Transverse colon (tissue), 4 donors: Measurements from ENCODE around the gene SGMS2. TPM values are rescaled to one million over a fixed set of nuclear protein-coding genes. Genes with fewer than 3 reads are reported as not detected.

Experiments used
- DNase-seq: peaks from one replicate; pipeline ENCODE4 v3.0.0-alpha.2; 2019
- H3K27ac ChIP-seq, 4 donors: fragments of 200-600 bp; sonication (generic); 2 replicates each; pipeline ENCODE4 v1.5.1; 2016 to 2018; ENCODE audit warnings: inconsistent platforms in 4 of 4
- H3K27me3 ChIP-seq: fragments of 200-600 bp; sonication (generic); 2 replicates; pipeline ENCODE4 v1.5.1; 2017; ENCODE audit warnings: inconsistent platforms
- H3K36me3 ChIP-seq, 4 donors: fragments of 200-600 bp; sonication (generic); 2 replicates each; pipeline ENCODE4 v1.5.1; 2017 to 2019; ENCODE audit warnings: inconsistent platforms in 4 of 4
- H3K4me1 ChIP-seq, 4 donors: fragments of 200-600 bp; sonication (generic); 2 replicates each; pipeline ENCODE4 v1.5.1; 2017 to 2020; ENCODE audit warnings: inconsistent platforms in 4 of 4
- H3K4me3 ChIP-seq, 4 donors: fragments of 200-600 bp; sonication (generic); 1 replicate in 1 of 4; 2 replicates in 3 of 4; pipeline versions ENCODE4 v1.5.1 to v1.6.1; 2017 to 2019; ENCODE audit warnings: inconsistent platforms in 4 of 4
- H3K9me3 ChIP-seq, 2 donors: fragments of 200-600 bp; sonication (generic); 2 replicates each; pipeline ENCODE4 v1.5.1; 2017 to 2019; ENCODE audit warnings: inconsistent platforms in 2 of 2
- EP300 ChIP-seq: sonication (generic); formaldehyde crosslinking; IDR thresholded peaks from one replicate; pipeline ENCODE4 v1.6.1; 2017; ENCODE audit warnings: antibody characterized with exemption, low read depth
- POLR2A ChIP-seq: fragments of 450-650 bp; IDR thresholded peaks from one replicate; pipeline ENCODE4 v1.6.1; 2016; ENCODE audit warnings: antibody characterized with exemption, mild to moderate bottlenecking, moderate library complexity
- POLR2AphosphoS5 ChIP-seq, 3 donors: sonication (generic); formaldehyde crosslinking; IDR thresholded peaks; one replicate each; pipeline ENCODE4 v1.6.1; 2016; ENCODE audit warnings: antibody characterized with exemption in 3 of 3
- WGBS, 2 donors: methylation state at CpG; one replicate each; pipeline ENCODE4 v1.1.5; 2018; ENCODE audit warnings: low coverage in 1 of 2; 5-methylcytosine and 5-hydroxymethylcytosine counted together
- in situ Hi-C, 4 donors: fragments of 200-750 bp; cut with MboI; loops; one replicate each; pipeline versions ENCODE4 v1.15.0 to v1.15.1; 2017; ENCODE audit warnings: low sequenced_read_pairs in 3 of 4, low pct_ligation_motif_present in 1 of 4, low pct_unique_long_range_greater_than_20kb in 1 of 4
- intact Hi-C: fragments of 100-400 bp; cut with DNase I; formaldehyde crosslinking; loops from one replicate; pipeline ENCODE4 v1.15.1; 2023; ENCODE audit warnings: low total_unique reads
- total RNA-seq, 4 donors: library from RNA; depleted of rRNA; stranded (reverse); fragments of >200 nt; gene quantifications; one replicate each; pipeline ENCODE4 v1.1.0, GENCODE V29; 2016
- TF ChIP-seq, protein P1 (sequence below), 5 experiments: fragments of 200-600 bp in 3 of 5; fragments of 450-650 bp in 2 of 5; sonication (generic) in 3 of 5; IDR thresholded peaks; 1 replicate in 2 of 5; 2 replicates in 3 of 5; pipeline ENCODE4 v1.5.1; 2016 to 2017; ENCODE audit warnings: antibody characterized with exemption in 5 of 5, inconsistent platforms in 3 of 5, mild to moderate bottlenecking in 2 of 5, moderate library complexity in 1 of 5

SGMS2 gene
- total RNA-seq, 4 donors from 2014 or later, result 75.8 to 203 (median 122) TPM

DNA sequence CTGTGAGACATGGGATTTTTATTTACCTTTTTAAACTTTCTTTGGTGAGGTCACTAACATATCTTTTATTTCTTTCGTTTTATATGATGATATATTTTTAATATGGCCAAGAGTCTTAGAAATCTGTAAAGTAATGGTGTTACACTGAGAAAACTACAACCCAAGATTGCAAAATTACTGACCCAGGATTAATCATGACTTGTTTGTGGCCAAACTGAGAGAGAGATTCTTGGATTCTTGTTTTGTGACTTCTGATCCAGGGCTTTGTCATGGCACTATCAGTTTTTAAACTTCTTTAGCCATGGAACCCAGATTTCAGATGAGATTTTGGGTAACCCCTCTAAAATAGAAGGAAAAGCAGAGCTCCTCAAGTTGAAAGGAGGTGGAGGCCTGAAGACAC lies 42.0 kb downstream of the SGMS2 start:
- Histone ChIP-seq H3K36me3 (no peaks in the 10 kb centered on the region), H3K9me3 (no peaks in the 10 kb centered on the region), H3K4me1 (peaks cover 0 to 40% (median 28%) of the 10 kb centered on the region in 4 donors), H3K27ac (no peak overlapping the region), H3K27me3 (no peaks in the 10 kb centered on the region), H3K4me3 (no peak overlapping the region)
- no peak for DNase-seq
- TF ChIP-seq, protein P1, sequence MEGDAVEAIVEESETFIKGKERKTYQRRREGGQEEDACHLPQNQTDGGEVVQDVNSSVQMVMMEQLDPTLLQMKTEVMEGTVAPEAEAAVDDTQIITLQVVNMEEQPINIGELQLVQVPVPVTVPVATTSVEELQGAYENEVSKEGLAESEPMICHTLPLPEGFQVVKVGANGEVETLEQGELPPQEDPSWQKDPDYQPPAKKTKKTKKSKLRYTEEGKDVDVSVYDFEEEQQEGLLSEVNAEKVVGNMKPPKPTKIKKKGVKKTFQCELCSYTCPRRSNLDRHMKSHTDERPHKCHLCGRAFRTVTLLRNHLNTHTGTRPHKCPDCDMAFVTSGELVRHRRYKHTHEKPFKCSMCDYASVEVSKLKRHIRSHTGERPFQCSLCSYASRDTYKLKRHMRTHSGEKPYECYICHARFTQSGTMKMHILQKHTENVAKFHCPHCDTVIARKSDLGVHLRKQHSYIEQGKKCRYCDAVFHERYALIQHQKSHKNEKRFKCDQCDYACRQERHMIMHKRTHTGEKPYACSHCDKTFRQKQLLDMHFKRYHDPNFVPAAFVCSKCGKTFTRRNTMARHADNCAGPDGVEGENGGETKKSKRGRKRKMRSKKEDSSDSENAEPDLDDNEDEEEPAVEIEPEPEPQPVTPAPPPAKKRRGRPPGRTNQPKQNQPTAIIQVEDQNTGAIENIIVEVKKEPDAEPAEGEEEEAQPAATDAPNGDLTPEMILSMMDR (IDR thresholded peaks at IDR 0.05), result no peak
- no peak for TF ChIP-seq POLR2AphosphoS5 (IDR thresholded peaks at IDR 0.05)
- TF ChIP-seq POLR2A, result no peak
- no peak for TF ChIP-seq EP300
- intact Hi-C loops, result no loop called here
- 88 to 100% methylated on average over 1 of the region's 1 CpG for WGBS, 2 donors
- in situ Hi-C loops, result no loop called here

DNA sequence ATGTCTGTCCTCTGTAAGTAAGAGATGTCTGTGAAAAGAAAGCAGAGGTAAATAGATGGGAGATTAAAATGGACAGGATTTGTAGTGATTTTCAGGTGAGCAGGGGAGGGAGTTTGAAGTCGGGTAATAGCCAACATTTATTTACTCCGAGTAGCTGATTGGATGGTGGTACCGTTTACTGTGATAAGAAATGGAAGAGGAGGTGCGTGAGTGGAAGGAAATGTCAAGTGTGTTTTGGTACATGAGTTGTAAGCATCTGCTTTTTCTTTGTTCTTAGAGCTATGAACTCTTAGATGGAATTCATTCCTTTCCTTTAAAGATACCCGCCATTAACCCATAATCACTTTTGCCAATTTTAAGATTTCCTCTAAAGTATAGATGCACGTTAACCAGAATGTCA lies 45.5 kb downstream of the SGMS2 start:
- TF ChIP-seq POLR2A (no peak), EP300 (no peak), POLR2AphosphoS5 (IDR thresholded peaks at IDR 0.05) (no peak)
- TF ChIP-seq, protein P1 (IDR thresholded peaks at IDR 0.05), result no peak
- 91 to 96% methylated on average over 6 of the region's 6 CpGs for WGBS, 2 donors
- H3K27ac ChIP-seq, result no peak overlapping the region

DNA sequence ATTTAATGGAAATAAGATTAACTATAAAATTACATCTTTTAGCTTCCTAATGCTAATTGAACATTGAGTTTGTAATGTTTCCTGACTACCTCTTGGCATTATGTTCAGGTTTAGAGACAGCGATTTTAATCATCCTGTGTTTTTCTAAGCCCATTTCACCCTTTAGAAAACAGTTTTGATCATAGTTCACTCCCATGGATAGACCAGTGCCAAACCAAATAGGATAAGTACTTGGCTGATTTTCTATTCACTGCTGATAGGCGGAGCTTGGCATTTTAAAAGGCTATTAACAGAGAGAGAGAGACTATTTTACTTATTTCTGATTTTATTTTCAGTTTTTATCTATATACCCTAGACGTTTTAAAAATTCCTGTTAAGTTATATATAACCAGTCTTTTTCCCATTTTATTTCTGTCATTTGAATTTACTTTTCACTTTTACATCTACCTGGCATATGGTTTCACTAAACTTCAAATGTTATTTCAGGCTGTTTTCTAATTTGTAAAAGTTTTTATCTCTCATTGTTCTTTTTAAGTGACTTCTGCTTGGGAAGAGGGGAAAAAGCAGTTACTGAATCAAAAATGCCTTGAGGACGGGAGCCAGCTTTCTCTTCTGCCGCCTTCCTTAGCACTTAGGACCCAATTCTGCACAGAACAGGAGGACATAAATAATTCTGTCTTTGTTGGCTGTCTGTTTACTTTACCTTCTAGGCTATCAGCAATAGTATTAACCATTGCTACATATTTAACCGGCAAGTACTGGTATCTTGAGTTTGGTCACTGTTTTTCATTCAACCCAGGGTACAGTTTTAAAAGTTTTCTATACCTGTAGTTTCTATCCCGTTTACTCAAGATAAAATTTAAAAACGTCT lies 46.4 kb downstream of the SGMS2 start:
- no peaks in the 10 kb centered on the region for H3K27me3 ChIP-seq
- intact Hi-C loops (no loop called here), in situ Hi-C loops (no loop called here)
- H3K4me3 ChIP-seq, result no peak overlapping the region
- no peak for TF ChIP-seq POLR2AphosphoS5 (IDR thresholded peaks at IDR 0.05)
- no peak for TF ChIP-seq POLR2A
- TF ChIP-seq, protein P1 (IDR thresholded peaks at IDR 0.05), result no peak
- no peak for TF ChIP-seq EP300
- DNase-seq, result no peak
- H3K9me3 ChIP-seq, result no peaks in the 10 kb centered on the region
- peak overlapping the region in 1 of 4 donors; percentile 6 for H3K27ac ChIP-seq
- H3K4me1 ChIP-seq, result peaks cover 0 to 19% (median 11%) of the 10 kb centered on the region in 4 donors
- no peaks in the 10 kb centered on the region for H3K36me3 ChIP-seq
- 34 to 44% methylated on average over 7 to 8 of the region's 8 CpGs for WGBS, 2 donors

More for the DNA sequence above, 45.5 kb downstream of the SGMS2 start:
- DNase-seq, result no peak
- H3K4me1 ChIP-seq, result peaks cover 0 to 13% (median 8%) of the 10 kb centered on the region in 4 donors
- in situ Hi-C loops (no loop called here), intact Hi-C loops (no loop called here)
- H3K9me3 ChIP-seq, result no peaks in the 10 kb centered on the region
- no peaks in the 10 kb centered on the region for H3K27me3 ChIP-seq
- H3K36me3 ChIP-seq, result no peaks in the 10 kb centered on the region
- no peak overlapping the region for H3K4me3 ChIP-seq

DNA sequence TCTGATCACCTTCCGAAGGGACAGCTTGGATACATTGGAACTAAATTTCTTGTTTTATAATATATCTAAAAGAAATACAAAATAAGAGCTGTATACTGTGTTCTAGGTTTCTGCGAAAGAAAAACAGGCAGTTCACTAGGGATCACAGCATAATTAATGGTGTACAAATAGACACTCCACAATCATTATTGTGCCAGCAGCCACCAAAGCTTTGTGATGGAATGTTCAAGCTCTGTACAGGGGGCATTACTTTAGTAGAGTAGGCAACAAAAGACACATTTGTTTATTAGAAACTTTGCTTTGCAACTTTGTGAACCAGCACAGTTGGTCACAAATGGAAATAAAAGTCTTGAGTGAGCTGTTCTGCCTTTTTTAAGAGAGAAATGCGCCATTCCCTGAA lies 49.3 kb downstream of the SGMS2 start:
- no peaks in the 10 kb centered on the region for H3K9me3 ChIP-seq
- no peaks in the 10 kb centered on the region for H3K36me3 ChIP-seq
- in situ Hi-C loops, result no loop called here
- intact Hi-C loops, result no loop called here
- TF ChIP-seq EP300, result no peak
- TF ChIP-seq POLR2AphosphoS5 (IDR thresholded peaks at IDR 0.05), result no peak
- no peak for TF ChIP-seq POLR2A
- TF ChIP-seq, protein P1 (IDR thresholded peaks at IDR 0.05), result no peak
- no peak overlapping the region for H3K4me3 ChIP-seq
- no peaks in the 10 kb centered on the region for H3K27me3 ChIP-seq
- no peak overlapping the region for H3K27ac ChIP-seq
- peaks cover 0 to 27% (median 14%) of the 10 kb centered on the region in 4 donors for H3K4me1 ChIP-seq
- DNase-seq, result no peak
- 83 to 88% methylated on average over 3 of the region's 3 CpGs for WGBS, 2 donors
